ENCODE results near the gene GPR50.

DNA sequence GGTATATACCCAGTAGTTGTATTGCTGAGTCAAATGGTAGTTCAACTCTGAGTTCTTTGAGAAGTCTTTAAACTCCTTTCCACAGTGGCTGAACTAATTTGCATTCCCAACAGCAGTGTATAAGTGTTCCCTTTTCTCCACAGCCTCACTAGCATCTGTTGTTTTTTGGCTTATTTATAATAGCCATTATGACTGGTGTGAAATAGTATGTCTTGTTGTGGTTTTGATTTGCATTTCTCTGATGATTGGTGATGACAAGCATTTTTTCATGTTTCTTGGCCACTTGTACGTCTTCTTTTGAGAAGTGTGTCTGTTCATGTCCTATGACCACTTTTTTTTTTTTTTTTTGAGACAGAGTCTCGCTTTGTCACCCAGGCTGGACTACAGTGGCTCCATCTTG, 30.5 kb downstream of the GPR50 start:
- TF ChIP-seq POLR2AphosphoS5 (IDR thresholded peaks at IDR 0.05; ENCODE audit: low read depth, low read length) (no peak), FOXM1 (IDR thresholded peaks at IDR 0.05; ENCODE audit: low read depth) (no peak)
- TF ChIP-seq, protein P1, sequence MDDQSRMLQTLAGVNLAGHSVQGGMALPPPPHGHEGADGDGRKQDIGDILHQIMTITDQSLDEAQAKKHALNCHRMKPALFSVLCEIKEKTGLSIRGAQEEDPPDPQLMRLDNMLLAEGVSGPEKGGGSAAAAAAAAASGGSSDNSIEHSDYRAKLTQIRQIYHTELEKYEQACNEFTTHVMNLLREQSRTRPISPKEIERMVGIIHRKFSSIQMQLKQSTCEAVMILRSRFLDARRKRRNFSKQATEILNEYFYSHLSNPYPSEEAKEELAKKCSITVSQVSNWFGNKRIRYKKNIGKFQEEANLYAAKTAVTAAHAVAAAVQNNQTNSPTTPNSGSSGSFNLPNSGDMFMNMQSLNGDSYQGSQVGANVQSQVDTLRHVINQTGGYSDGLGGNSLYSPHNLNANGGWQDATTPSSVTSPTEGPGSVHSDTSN (IDR thresholded peaks at IDR 0.05): no peak
- TF ChIP-seq, protein P2, sequence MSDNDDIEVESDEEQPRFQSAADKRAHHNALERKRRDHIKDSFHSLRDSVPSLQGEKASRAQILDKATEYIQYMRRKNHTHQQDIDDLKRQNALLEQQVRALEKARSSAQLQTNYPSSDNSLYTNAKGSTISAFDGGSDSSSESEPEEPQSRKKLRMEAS (IDR thresholded peaks at IDR 0.05; ENCODE audit: low read depth): no peak
- TF ChIP-seq, protein P3, sequence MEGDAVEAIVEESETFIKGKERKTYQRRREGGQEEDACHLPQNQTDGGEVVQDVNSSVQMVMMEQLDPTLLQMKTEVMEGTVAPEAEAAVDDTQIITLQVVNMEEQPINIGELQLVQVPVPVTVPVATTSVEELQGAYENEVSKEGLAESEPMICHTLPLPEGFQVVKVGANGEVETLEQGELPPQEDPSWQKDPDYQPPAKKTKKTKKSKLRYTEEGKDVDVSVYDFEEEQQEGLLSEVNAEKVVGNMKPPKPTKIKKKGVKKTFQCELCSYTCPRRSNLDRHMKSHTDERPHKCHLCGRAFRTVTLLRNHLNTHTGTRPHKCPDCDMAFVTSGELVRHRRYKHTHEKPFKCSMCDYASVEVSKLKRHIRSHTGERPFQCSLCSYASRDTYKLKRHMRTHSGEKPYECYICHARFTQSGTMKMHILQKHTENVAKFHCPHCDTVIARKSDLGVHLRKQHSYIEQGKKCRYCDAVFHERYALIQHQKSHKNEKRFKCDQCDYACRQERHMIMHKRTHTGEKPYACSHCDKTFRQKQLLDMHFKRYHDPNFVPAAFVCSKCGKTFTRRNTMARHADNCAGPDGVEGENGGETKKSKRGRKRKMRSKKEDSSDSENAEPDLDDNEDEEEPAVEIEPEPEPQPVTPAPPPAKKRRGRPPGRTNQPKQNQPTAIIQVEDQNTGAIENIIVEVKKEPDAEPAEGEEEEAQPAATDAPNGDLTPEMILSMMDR (IDR thresholded peaks at IDR 0.05): no peak
- TF ChIP-seq, protein P4, sequence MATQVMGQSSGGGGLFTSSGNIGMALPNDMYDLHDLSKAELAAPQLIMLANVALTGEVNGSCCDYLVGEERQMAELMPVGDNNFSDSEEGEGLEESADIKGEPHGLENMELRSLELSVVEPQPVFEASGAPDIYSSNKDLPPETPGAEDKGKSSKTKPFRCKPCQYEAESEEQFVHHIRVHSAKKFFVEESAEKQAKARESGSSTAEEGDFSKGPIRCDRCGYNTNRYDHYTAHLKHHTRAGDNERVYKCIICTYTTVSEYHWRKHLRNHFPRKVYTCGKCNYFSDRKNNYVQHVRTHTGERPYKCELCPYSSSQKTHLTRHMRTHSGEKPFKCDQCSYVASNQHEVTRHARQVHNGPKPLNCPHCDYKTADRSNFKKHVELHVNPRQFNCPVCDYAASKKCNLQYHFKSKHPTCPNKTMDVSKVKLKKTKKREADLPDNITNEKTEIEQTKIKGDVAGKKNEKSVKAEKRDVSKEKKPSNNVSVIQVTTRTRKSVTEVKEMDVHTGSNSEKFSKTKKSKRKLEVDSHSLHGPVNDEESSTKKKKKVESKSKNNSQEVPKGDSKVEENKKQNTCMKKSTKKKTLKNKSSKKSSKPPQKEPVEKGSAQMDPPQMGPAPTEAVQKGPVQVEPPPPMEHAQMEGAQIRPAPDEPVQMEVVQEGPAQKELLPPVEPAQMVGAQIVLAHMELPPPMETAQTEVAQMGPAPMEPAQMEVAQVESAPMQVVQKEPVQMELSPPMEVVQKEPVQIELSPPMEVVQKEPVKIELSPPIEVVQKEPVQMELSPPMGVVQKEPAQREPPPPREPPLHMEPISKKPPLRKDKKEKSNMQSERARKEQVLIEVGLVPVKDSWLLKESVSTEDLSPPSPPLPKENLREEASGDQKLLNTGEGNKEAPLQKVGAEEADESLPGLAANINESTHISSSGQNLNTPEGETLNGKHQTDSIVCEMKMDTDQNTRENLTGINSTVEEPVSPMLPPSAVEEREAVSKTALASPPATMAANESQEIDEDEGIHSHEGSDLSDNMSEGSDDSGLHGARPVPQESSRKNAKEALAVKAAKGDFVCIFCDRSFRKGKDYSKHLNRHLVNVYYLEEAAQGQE (IDR thresholded peaks at IDR 0.05; ENCODE audit: low read depth, low read length): no peak
